Liver (tissue), 9 donors: ENCODE data around the gene MVB12B. TPM values are rescaled to one million over a fixed set of nuclear protein-coding genes. Genes with fewer than 3 reads are reported as not detected.

ENCODE experiments used
- DNase-seq: peaks from one replicate; pipeline ENCODE4 v3.0.0-alpha.2; 2017; ENCODE audit warnings: low spot score
- H3K27ac ChIP-seq, 2 donors: one replicate each; pipeline ENCODE4 v1.7.0; 2013; ENCODE audit warnings: inconsistent platforms in 2 of 2, low read length in 2 of 2, control low read depth in 1 of 2, low read depth in 1 of 2, mild to moderate bottlenecking in 1 of 2
- H3K27me3 ChIP-seq, 4 donors: one replicate each; pipeline versions ENCODE4 v1.6.1 to v1.7.0; 2013; ENCODE audit warnings: low read length in 3 of 4, inconsistent platforms in 1 of 4, mild to moderate bottlenecking in 1 of 4, moderate library complexity in 1 of 4; ENCODE audit not compliant: control insufficient read depth in 4 of 4, insufficient read depth in 4 of 4
- H3K36me3 ChIP-seq, 4 donors: one replicate each; pipeline versions ENCODE4 v1.6.1 to v1.7.0; 2013; ENCODE audit warnings: low read length in 3 of 4, mild to moderate bottlenecking in 3 of 4, low read depth in 1 of 4, moderate library complexity in 1 of 4; ENCODE audit not compliant: control insufficient read depth in 4 of 4, insufficient read depth in 3 of 4
- H3K4me1 ChIP-seq, 4 donors: one replicate each; pipeline versions ENCODE4 v1.6.1 to v1.7.0; 2013; ENCODE audit warnings: low read length in 3 of 4, mild to moderate bottlenecking in 3 of 4, moderate library complexity in 1 of 4; ENCODE audit not compliant: control insufficient read depth in 4 of 4, insufficient read depth in 4 of 4
- H3K4me3 ChIP-seq, 3 donors: one replicate each; pipeline versions ENCODE4 v1.6.1 to v1.7.0; 2013; ENCODE audit warnings: low read length in 3 of 3, control low read depth in 1 of 3, low read depth in 1 of 3, mild to moderate bottlenecking in 1 of 3
- H3K9ac ChIP-seq, 2 donors: one replicate each; pipeline ENCODE4 v1.7.0; 2013; ENCODE audit warnings: low read length in 2 of 2, mild to moderate bottlenecking in 2 of 2, moderate library complexity in 2 of 2, control low read depth in 1 of 2, low read depth in 1 of 2
- H3K9me3 ChIP-seq, 4 donors: one replicate each; pipeline versions ENCODE4 v1.6.1 to v1.7.0; 2013; ENCODE audit warnings: low read length in 3 of 4; ENCODE audit not compliant: control insufficient read depth in 4 of 4
- ATF3 ChIP-seq: IDR thresholded peaks from 2 replicates; pipeline ENCODE4 v1.6.1; 2016; ENCODE audit warnings: antibody characterized with exemption
- EGR1 ChIP-seq, 2 donors: IDR thresholded peaks; 2 replicates each; pipeline ENCODE4 v1.6.1; 2016 to 2018; ENCODE audit warnings: antibody characterized with exemption in 2 of 2, low read depth in 2 of 2
- FOXA1 ChIP-seq: IDR thresholded peaks from 2 replicates; pipeline ENCODE4 v1.6.1; 2016; ENCODE audit warnings: antibody characterized with exemption
- FOXA2 ChIP-seq: IDR thresholded peaks from 2 replicates; pipeline ENCODE4 v1.6.1; 2016; ENCODE audit warnings: antibody characterized with exemption
- GABPA ChIP-seq, 2 donors: IDR thresholded peaks in 1 of 2; conservative IDR thresholded peaks in 1 of 2; 2 replicates each; pipeline ENCODE4 v1.6.1; 2016; ENCODE audit warnings: antibody characterized with exemption in 2 of 2, mild to moderate bottlenecking in 1 of 2, moderate library complexity in 1 of 2
- HNF4A ChIP-seq, 2 donors: conservative IDR thresholded peaks; 2 replicates each; pipeline ENCODE4 v1.6.1; 2016; ENCODE audit warnings: antibody characterized with exemption in 2 of 2, mild to moderate bottlenecking in 2 of 2
- HNF4G ChIP-seq: IDR thresholded peaks from 2 replicates; pipeline ENCODE4 v1.6.1; 2016; ENCODE audit warnings: antibody characterized with exemption
- MAX ChIP-seq: IDR thresholded peaks from 2 replicates; pipeline ENCODE4 v1.6.1; 2016; ENCODE audit warnings: antibody characterized with exemption
- NR2F2 ChIP-seq: IDR thresholded peaks from 2 replicates; pipeline ENCODE4 v1.6.1; 2016; ENCODE audit warnings: antibody characterized with exemption
- RAD21 ChIP-seq, 2 donors: IDR thresholded peaks; 2 replicates each; pipeline ENCODE4 v1.6.1; 2016; ENCODE audit warnings: antibody characterized with exemption in 2 of 2, mild to moderate bottlenecking in 2 of 2
- RXRA ChIP-seq, 2 donors: IDR thresholded peaks; 2 replicates each; pipeline ENCODE4 v1.6.1; 2017 to 2018; ENCODE audit warnings: antibody characterized with exemption in 2 of 2, mild to moderate bottlenecking in 1 of 2
- SP1 ChIP-seq: IDR thresholded peaks from 2 replicates; pipeline ENCODE4 v1.6.1; 2018; ENCODE audit warnings: antibody characterized with exemption, mild to moderate bottlenecking
- TAF1 ChIP-seq: conservative IDR thresholded peaks from 2 replicates; pipeline ENCODE4 v1.6.1; 2016; ENCODE audit warnings: antibody characterized with exemption, mild to moderate bottlenecking
- YY1 ChIP-seq: IDR thresholded peaks from 2 replicates; pipeline ENCODE4 v1.6.1; 2016; ENCODE audit warnings: antibody characterized with exemption, mild to moderate bottlenecking
- WGBS: extraction: QIAGEN DNeasy Blood & Tissue Kit; methylation state at CpG from one replicate; pipeline ENCODE4 v1.1.7; 2013; 5-methylcytosine and 5-hydroxymethylcytosine counted together
- polyA plus RNA-seq, 2 donors: library from polyadenylated mRNA; stranded (reverse) in 1 of 2; unstranded in 1 of 2; fragments of 200-250 nt in 1 of 2; fragments of >200 nt in 1 of 2; fragmentation: Nextera tagmentation in 1 of 2; extraction: Ambion mirVana in 1 of 2; gene quantifications; one replicate each; pipeline versions ENCODE4 v1.2.1 to v1.2.3, GENCODE V29; 2013 to 2015
- total RNA-seq, 2 donors: library from RNA; depleted of rRNA; stranded (reverse); fragments of >200 nt; gene quantifications; one replicate each; pipeline ENCODE4 v1.2.3, GENCODE V29; 2014
- TF ChIP-seq, protein P1 (sequence below): fragments of 150-350 bp; IDR thresholded peaks from 2 replicates; pipeline ENCODE4 v1.5.1; 2017; ENCODE audit warnings: improper control_type of control experiment, low read depth, low read length; ENCODE audit not compliant: missing input control
- TF ChIP-seq, protein P2 (sequence below): IDR thresholded peaks from 2 replicates; pipeline ENCODE4 v1.6.1; 2016; ENCODE audit warnings: antibody characterized with exemption, mild to moderate bottlenecking
- TF ChIP-seq, protein P3 (sequence below): IDR thresholded peaks from 2 replicates; pipeline ENCODE4 v1.6.1; 2016; ENCODE audit warnings: antibody characterized with exemption
- donor health status: healthy.
- donor health status: healthy.
- donor health status: healthy.
- donor health status: healthy.
- donor health status: healthy.

MVB12B gene
- total and polyA plus RNA-seq, 4 donors: 5.3 to 12.4 (median 8.4) TPM

GRCh38 chr9:126401107-126401506 is 74.5 kb downstream of the MVB12B start:
- H3K36me3 ChIP-seq: peaks cover 0 to 7% (median 4%) of the 10 kb centered on the region in 4 donors
- WGBS: 79% methylated on average over 6 of the region's 6 CpGs

GRCh38 chr9:126401581-126401980 is 75.0 kb downstream of the MVB12B start:
- peaks cover 0 to under 1% (median 0%) of the 10 kb centered on the region in 4 donors for H3K4me1 ChIP-seq
- TF ChIP-seq YY1 (no peak), ATF3 (no peak), HNF4G (no peak), RXRA (IDR thresholded peaks at IDR 0.05) (no peak), SP1 (no peak), RAD21 (IDR thresholded peaks at IDR 0.05) (no peak), TAF1 (no peak), HNF4A (conservative IDR thresholded peaks at IDR 0.05) (no peak), GABPA (IDR thresholded peaks at IDR 0.05 in 1 of 2, conservative IDR thresholded peaks at IDR 0.05 in 1 of 2) (no peak), FOXA1 (no peak), EGR1 (IDR thresholded peaks at IDR 0.05; ENCODE audit: low read depth in 2 of 2) (no peak), MAX (no peak), FOXA2 (no peak), NR2F2 (no peak)
- TF ChIP-seq, protein P1, sequence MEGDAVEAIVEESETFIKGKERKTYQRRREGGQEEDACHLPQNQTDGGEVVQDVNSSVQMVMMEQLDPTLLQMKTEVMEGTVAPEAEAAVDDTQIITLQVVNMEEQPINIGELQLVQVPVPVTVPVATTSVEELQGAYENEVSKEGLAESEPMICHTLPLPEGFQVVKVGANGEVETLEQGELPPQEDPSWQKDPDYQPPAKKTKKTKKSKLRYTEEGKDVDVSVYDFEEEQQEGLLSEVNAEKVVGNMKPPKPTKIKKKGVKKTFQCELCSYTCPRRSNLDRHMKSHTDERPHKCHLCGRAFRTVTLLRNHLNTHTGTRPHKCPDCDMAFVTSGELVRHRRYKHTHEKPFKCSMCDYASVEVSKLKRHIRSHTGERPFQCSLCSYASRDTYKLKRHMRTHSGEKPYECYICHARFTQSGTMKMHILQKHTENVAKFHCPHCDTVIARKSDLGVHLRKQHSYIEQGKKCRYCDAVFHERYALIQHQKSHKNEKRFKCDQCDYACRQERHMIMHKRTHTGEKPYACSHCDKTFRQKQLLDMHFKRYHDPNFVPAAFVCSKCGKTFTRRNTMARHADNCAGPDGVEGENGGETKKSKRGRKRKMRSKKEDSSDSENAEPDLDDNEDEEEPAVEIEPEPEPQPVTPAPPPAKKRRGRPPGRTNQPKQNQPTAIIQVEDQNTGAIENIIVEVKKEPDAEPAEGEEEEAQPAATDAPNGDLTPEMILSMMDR: no peak
- TF ChIP-seq, protein P2, sequence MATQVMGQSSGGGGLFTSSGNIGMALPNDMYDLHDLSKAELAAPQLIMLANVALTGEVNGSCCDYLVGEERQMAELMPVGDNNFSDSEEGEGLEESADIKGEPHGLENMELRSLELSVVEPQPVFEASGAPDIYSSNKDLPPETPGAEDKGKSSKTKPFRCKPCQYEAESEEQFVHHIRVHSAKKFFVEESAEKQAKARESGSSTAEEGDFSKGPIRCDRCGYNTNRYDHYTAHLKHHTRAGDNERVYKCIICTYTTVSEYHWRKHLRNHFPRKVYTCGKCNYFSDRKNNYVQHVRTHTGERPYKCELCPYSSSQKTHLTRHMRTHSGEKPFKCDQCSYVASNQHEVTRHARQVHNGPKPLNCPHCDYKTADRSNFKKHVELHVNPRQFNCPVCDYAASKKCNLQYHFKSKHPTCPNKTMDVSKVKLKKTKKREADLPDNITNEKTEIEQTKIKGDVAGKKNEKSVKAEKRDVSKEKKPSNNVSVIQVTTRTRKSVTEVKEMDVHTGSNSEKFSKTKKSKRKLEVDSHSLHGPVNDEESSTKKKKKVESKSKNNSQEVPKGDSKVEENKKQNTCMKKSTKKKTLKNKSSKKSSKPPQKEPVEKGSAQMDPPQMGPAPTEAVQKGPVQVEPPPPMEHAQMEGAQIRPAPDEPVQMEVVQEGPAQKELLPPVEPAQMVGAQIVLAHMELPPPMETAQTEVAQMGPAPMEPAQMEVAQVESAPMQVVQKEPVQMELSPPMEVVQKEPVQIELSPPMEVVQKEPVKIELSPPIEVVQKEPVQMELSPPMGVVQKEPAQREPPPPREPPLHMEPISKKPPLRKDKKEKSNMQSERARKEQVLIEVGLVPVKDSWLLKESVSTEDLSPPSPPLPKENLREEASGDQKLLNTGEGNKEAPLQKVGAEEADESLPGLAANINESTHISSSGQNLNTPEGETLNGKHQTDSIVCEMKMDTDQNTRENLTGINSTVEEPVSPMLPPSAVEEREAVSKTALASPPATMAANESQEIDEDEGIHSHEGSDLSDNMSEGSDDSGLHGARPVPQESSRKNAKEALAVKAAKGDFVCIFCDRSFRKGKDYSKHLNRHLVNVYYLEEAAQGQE: no peak
- TF ChIP-seq, protein P3, sequence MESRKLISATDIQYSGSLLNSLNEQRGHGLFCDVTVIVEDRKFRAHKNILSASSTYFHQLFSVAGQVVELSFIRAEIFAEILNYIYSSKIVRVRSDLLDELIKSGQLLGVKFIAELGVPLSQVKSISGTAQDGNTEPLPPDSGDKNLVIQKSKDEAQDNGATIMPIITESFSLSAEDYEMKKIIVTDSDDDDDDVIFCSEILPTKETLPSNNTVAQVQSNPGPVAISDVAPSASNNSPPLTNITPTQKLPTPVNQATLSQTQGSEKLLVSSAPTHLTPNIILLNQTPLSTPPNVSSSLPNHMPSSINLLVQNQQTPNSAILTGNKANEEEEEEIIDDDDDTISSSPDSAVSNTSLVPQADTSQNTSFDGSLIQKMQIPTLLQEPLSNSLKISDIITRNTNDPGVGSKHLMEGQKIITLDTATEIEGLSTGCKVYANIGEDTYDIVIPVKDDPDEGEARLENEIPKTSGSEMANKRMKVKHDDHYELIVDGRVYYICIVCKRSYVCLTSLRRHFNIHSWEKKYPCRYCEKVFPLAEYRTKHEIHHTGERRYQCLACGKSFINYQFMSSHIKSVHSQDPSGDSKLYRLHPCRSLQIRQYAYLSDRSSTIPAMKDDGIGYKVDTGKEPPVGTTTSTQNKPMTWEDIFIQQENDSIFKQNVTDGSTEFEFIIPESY: no peak
- H3K36me3 ChIP-seq: peaks cover 0 to 5% (median 4%) of the 10 kb centered on the region in 4 donors
- no peak overlapping the region for H3K27ac ChIP-seq
- H3K4me3 ChIP-seq: no peak overlapping the region
- H3K9ac ChIP-seq: no peak overlapping the region
- DNase-seq: no peak
- 94% methylated on average over 12 of the region's 12 CpGs for WGBS
- H3K9me3 ChIP-seq: no peaks in the 10 kb centered on the region
- no peaks in the 10 kb centered on the region for H3K27me3 ChIP-seq

More at GRCh38 chr9:126401107-126401506, 74.5 kb downstream of the MVB12B start:
- no peak for DNase-seq
- Histone ChIP-seq H3K4me1 (peaks cover 0 to 5% (median 3%) of the 10 kb centered on the region in 4 donors), H3K9ac (no peak overlapping the region), H3K27ac (no peak overlapping the region), H3K4me3 (no peak overlapping the region), H3K9me3 (no peaks in the 10 kb centered on the region), H3K27me3 (no peaks in the 10 kb centered on the region)
- TF ChIP-seq HNF4A (conservative IDR thresholded peaks at IDR 0.05) (no peak), ATF3 (no peak), NR2F2 (no peak), YY1 (no peak), FOXA2 (no peak), EGR1 (IDR thresholded peaks at IDR 0.05; ENCODE audit: low read depth in 2 of 2) (no peak), FOXA1 (no peak)
- TF ChIP-seq, protein P1: no peak
